SK-N-MC (cell line): ENCODE measurements around the gene SLC35B1.

Source experiments
- DNase-seq: peaks from one replicate; pipeline ENCODE4 v3.0.0-alpha.2; 2011; ENCODE audit warnings: low read depth, low spot score
- H3K27ac ChIP-seq: fragments of 200-600 bp; sonication (generic); 2 replicates; pipeline ENCODE4 v1.5.1; 2016; ENCODE audit warnings: mixed run types
- H3K36me3 ChIP-seq: fragments of 200-600 bp; sonication (generic); 2 replicates; pipeline ENCODE4 v1.6.1; 2017; ENCODE audit warnings: antibody characterized with exemption, low read length, mixed read lengths; ENCODE audit not compliant: insufficient read depth
- H3K4me3 ChIP-seq: fragments of 200-600 bp; sonication (generic); 2 replicates; pipeline ENCODE4 v1.5.1; 2016
- H3K9ac ChIP-seq: fragments of 200-600 bp; sonication (generic); 2 replicates; pipeline ENCODE4 v1.8.0; 2017; ENCODE audit warnings: mixed run types, mixed read lengths; ENCODE audit not compliant: insufficient read length
- H3K9me3 ChIP-seq: fragments of 200-600 bp; sonication (generic); 2 replicates; pipeline ENCODE4 v1.6.1; 2017; ENCODE audit warnings: low read depth, mild to moderate bottlenecking, antibody characterized with exemption, low read length, moderate library complexity, mixed read lengths
- EZH2 ChIP-seq: fragments of 200-600 bp; sonication (generic); IDR thresholded peaks from one replicate; pipeline ENCODE4 v1.6.1; 2017; ENCODE audit warnings: antibody characterized with exemption
- FOXP2 ChIP-seq: optimal IDR thresholded peaks from 2 replicates; pipeline ENCODE3; 2011; ENCODE audit warnings: mild to moderate bottlenecking, moderate library complexity; ENCODE audit not compliant: insufficient read depth; ENCODE audit errors: extremely low read length, control extremely low read depth
- POLR2AphosphoS5 ChIP-seq: IDR thresholded peaks from 2 replicates; pipeline ENCODE4 v1.6.1; 2012; ENCODE audit warnings: mild to moderate bottlenecking, low read depth, low read length, borderline replicate concordance

Gene SLC35B1

GRCh38 chr17:49707608-49708514, at the start of gene SLC35B1:
SLC35B1 (minus strand) TSS chr17:49707964; CDS start chr17:49707833, 131 bp downstream.
- Histone ChIP-seq H3K27ac (peak within 1 kb of the TSS; percentile 90), H3K36me3 (peaks cover 32% of the 10 kb centered on the region), H3K9me3 (no peaks in the 10 kb centered on the region), H3K4me3 (peak within 1 kb of the TSS; percentile 91), H3K9ac (peak within 1 kb of the TSS; percentile 89)
- peak; percentile 96 for DNase-seq
- TF ChIP-seq EZH2 (no peak), FOXP2 (no peak), POLR2AphosphoS5 (peak; percentile 77)

GRCh38 chr17:49757151-49757777, 49.5 kb upstream of the SLC35B1 start:
- Histone ChIP-seq H3K9me3 (no peaks in the 10 kb centered on the region), H3K9ac (no peak overlapping the region), H3K27ac (no peak overlapping the region), H3K36me3 (no peaks in the 10 kb centered on the region), H3K4me3 (no peak overlapping the region)
- TF ChIP-seq FOXP2 (no peak), EZH2 (no peak), POLR2AphosphoS5 (no peak)
- DNase-seq, result no peak

GRCh38 chr17:49756323-49757150, 48.8 kb upstream of the SLC35B1 start:
- Histone ChIP-seq H3K9ac (no peak overlapping the region), H3K27ac (no peak overlapping the region), H3K36me3 (no peaks in the 10 kb centered on the region), H3K9me3 (no peaks in the 10 kb centered on the region), H3K4me3 (no peak overlapping the region)
- no peak for DNase-seq
- no peak for TF ChIP-seq POLR2AphosphoS5
- no peak for TF ChIP-seq EZH2
- no peak for TF ChIP-seq FOXP2

GRCh38 chr17:49755663-49756283, 48.0 kb upstream of the SLC35B1 start:
- no peak for DNase-seq
- H3K9ac ChIP-seq, result no peak overlapping the region
- no peaks in the 10 kb centered on the region for H3K9me3 ChIP-seq
- no peak overlapping the region for H3K4me3 ChIP-seq
- H3K27ac ChIP-seq, result no peak overlapping the region
- H3K36me3 ChIP-seq, result no peaks in the 10 kb centered on the region
- TF ChIP-seq EZH2 (no peak), POLR2AphosphoS5 (no peak), FOXP2 (no peak)

GRCh38 chr17:49753959-49754391, 46.2 kb upstream of the SLC35B1 start:
- Histone ChIP-seq H3K4me3 (no peak overlapping the region), H3K9ac (no peak overlapping the region), H3K9me3 (no peaks in the 10 kb centered on the region), H3K36me3 (no peaks in the 10 kb centered on the region), H3K27ac (no peak overlapping the region)
- TF ChIP-seq EZH2, result no peak
- TF ChIP-seq FOXP2, result no peak
- DNase-seq, result no peak

- Histone ChIP-seq H3K27ac (no peak overlapping the region), H3K36me3 (no peaks in the 10 kb centered on the region), H3K9ac (no peak overlapping the region), H3K4me3 (no peak overlapping the region), H3K9me3 (no peaks in the 10 kb centered on the region)
- no peak for DNase-seq
- TF ChIP-seq FOXP2 (no peak), EZH2 (no peak), POLR2AphosphoS5 (no peak)
Measured at GRCh38 chr17:49752508-49752907, 44.7 kb upstream of the SLC35B1 start.

- no peak for DNase-seq
Measured at GRCh38 chr17:49749730-49750129, 42.0 kb upstream of the SLC35B1 start.

GRCh38 chr17:49748791-49749190, 41.0 kb upstream of the SLC35B1 start:
- Histone ChIP-seq H3K36me3 (no peaks in the 10 kb centered on the region), H3K4me3 (no peak overlapping the region), H3K27ac (no peak overlapping the region), H3K9me3 (no peaks in the 10 kb centered on the region), H3K9ac (no peak overlapping the region)
- DNase-seq, result no peak
- TF ChIP-seq POLR2AphosphoS5 (no peak), FOXP2 (no peak), EZH2 (no peak)

More at GRCh38 chr17:49749730-49750129, 42.0 kb upstream of the SLC35B1 start:
- Histone ChIP-seq H3K9ac (no peak overlapping the region), H3K4me3 (no peak overlapping the region), H3K36me3 (no peaks in the 10 kb centered on the region), H3K9me3 (no peaks in the 10 kb centered on the region), H3K27ac (no peak overlapping the region)
- TF ChIP-seq EZH2 (no peak), FOXP2 (no peak), POLR2AphosphoS5 (no peak)
